Psoas muscle (tissue), 8 donors: ENCODE data around the gene PHF11. TPM values are rescaled to one million over a fixed set of nuclear protein-coding genes. Genes with fewer than 3 reads are reported as not detected.
A peak's percentile ranks its signal among the peaks of the same experiment; 100 is the strongest.

Experiments used
- ATAC-seq, 4 donors: fragments of 200-7000 bp; cut with Tn5 transposase; one replicate each; pipeline ENCODE4 v1.9.1; 2020; ENCODE audit warnings: moderate library complexity in 3 of 4, mild to moderate bottlenecking in 2 of 4
- DNase-seq, 2 donors: peaks; one replicate each; pipeline ENCODE4 v3.0.0-alpha.2; 2020
- H3K27ac ChIP-seq: fragments of 200-600 bp; one replicate; pipeline ENCODE4 v1.8.0; 2022
- H3K27me3 ChIP-seq, 3 donors: fragments of 200-600 bp in 1 of 3; one replicate each; pipeline versions ENCODE4 v1.6.1 to v1.8.0; 2013 to 2022; ENCODE audit warnings: low read length in 2 of 3, mild to moderate bottlenecking in 2 of 3, moderate library complexity in 1 of 3; ENCODE audit not compliant: insufficient read depth in 3 of 3
- H3K36me3 ChIP-seq, 2 donors: fragments of 200-600 bp in 1 of 2; one replicate each; pipeline versions ENCODE4 v1.6.1 to v1.8.0; 2013 to 2022; ENCODE audit warnings: low read depth in 1 of 2, mild to moderate bottlenecking in 1 of 2, moderate library complexity in 1 of 2; ENCODE audit not compliant: insufficient read depth in 1 of 2
- H3K4me1 ChIP-seq: fragments of 200-600 bp; one replicate; pipeline ENCODE4 v1.8.0; 2022
- H3K4me3 ChIP-seq: fragments of 200-600 bp; one replicate; pipeline ENCODE4 v1.8.0; 2022; ENCODE audit warnings: mild to moderate bottlenecking
- H3K9me3 ChIP-seq: fragments of 200-600 bp; one replicate; pipeline ENCODE4 v1.8.0; 2022
- WGBS, 3 donors: extraction: QIAGEN DNeasy Blood & Tissue Kit; methylation state at CpG; one replicate each; pipeline versions ENCODE4 v1.1.6 to v1.1.7; 2013; 5-methylcytosine and 5-hydroxymethylcytosine counted together
- intact Hi-C, 2 donors: fragments of 100-400 bp; cut with DNase I; formaldehyde crosslinking; loops; one replicate each; pipeline versions ENCODE4 v1.11.0 to v1.14.2; 2022
- polyA plus RNA-seq, 3 donors: library from polyadenylated mRNA; stranded (reverse); fragments of 200-250 nt; gene quantifications; one replicate each; pipeline ENCODE4 v1.2.3, GENCODE V29; 2013
- total RNA-seq, 4 donors: library from RNA; stranded (reverse); fragmentation: NEBNext Ultra II Directional in 2 of 4; extraction: Animal tissue kit (Norgen Biotek cat#: 25700) in 2 of 4; gene quantifications; one replicate each; pipeline versions ENCODE4 v1.2.1 to v1.2.4, GENCODE V29; 2021 to 2023
- TF ChIP-seq, protein P1 (sequence below): fragments of 200-600 bp; IDR thresholded peaks from one replicate; pipeline ENCODE4 v1.8.0; 2022; ENCODE audit warnings: antibody characterized with exemption
- donor health status: healthy with polysubstance abuse.
- donor health status: DM: no; HTN: no; CAD: no; lungs with moderate emphysema.
- donor health status: Bipolar disorder and iron deficiency.
- donor health status: healthy.
- donor health status: DM: yes; HTN: yes; CAD: no.
- donor health status: DM: no; HTN: no; CAD: no.
- donor health status: DM: no; HTN: no; CAD: no.
- donor health status: DM: yes; HTN: yes; CAD: no.

The PHF11 gene
- total and polyA plus RNA-seq, 7 donors, result 8.2 to 17.8 (median 10.7) TPM

DNA sequence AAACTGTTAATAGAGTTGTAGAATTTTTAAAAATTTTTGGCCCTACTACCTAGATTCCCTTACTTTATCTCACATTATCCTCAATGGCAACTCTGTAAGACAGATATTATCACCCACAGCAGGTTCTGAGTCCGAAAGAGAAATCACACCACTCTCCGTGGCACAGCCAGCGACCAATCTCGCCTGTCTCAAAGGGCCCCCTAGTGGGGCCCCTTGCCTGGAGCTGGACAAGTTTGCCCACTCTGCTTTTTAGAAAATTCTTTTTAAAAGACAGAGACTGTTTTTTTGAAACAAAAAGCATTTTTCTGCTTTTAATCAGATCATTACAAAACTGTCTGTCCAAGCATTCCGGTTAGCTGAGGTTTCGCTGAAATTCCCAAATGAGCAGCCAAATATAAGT, 21.7 kb downstream of the PHF11 start:
- TF ChIP-seq, protein P1, sequence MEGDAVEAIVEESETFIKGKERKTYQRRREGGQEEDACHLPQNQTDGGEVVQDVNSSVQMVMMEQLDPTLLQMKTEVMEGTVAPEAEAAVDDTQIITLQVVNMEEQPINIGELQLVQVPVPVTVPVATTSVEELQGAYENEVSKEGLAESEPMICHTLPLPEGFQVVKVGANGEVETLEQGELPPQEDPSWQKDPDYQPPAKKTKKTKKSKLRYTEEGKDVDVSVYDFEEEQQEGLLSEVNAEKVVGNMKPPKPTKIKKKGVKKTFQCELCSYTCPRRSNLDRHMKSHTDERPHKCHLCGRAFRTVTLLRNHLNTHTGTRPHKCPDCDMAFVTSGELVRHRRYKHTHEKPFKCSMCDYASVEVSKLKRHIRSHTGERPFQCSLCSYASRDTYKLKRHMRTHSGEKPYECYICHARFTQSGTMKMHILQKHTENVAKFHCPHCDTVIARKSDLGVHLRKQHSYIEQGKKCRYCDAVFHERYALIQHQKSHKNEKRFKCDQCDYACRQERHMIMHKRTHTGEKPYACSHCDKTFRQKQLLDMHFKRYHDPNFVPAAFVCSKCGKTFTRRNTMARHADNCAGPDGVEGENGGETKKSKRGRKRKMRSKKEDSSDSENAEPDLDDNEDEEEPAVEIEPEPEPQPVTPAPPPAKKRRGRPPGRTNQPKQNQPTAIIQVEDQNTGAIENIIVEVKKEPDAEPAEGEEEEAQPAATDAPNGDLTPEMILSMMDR, result no peak
- no peak for ATAC-seq
- WGBS, 3 donors, result 74 to 89% (median 74%) methylated on average over 6 of the region's 6 CpGs
- no peak for DNase-seq
- Histone ChIP-seq H3K36me3 (peaks cover under 1 to 73% of the 10 kb centered on the region in 2 donors), H3K4me1 (no peaks in the 10 kb centered on the region), H3K27me3 (no peaks in the 10 kb centered on the region), H3K9me3 (no peaks in the 10 kb centered on the region), H3K4me3 (no peak overlapping the region), H3K27ac (no peak overlapping the region)
- intact Hi-C loops, result no loop called here

GRCh38 chr13:49521224-49521623, 25.5 kb downstream of the PHF11 start:
- DNase-seq (no peak), ATAC-seq (no peak)

GRCh38 chr13:49524740-49525501, 29.2 kb downstream of the PHF11 start:
- Histone ChIP-seq H3K4me1 (no peaks in the 10 kb centered on the region), H3K27ac (no peak overlapping the region), H3K9me3 (no peaks in the 10 kb centered on the region), H3K27me3 (no peaks in the 10 kb centered on the region), H3K4me3 (no peak overlapping the region), H3K36me3 (peaks cover 0 to 74% of the 10 kb centered on the region in 2 donors)
- WGBS, 3 donors, result 66 to 84% (median 68%) methylated on average over 5 of the region's 5 CpGs
- intact Hi-C loops, result no loop called here
- no peak for DNase-seq
- TF ChIP-seq, protein P1, result no peak
- no peak for ATAC-seq

More at GRCh38 chr13:49521224-49521623, 25.5 kb downstream of the PHF11 start:
- TF ChIP-seq, protein P1, result no peak
- H3K9me3 ChIP-seq, result no peaks in the 10 kb centered on the region
- 58 to 65% (median 61%) methylated on average over 4 of the region's 4 CpGs for WGBS, 3 donors
- no peak overlapping the region for H3K4me3 ChIP-seq
- peaks cover 0 to 71% of the 10 kb centered on the region in 2 donors for H3K36me3 ChIP-seq
- H3K27me3 ChIP-seq, result no peaks in the 10 kb centered on the region
- intact Hi-C loops, result no loop called here
- no peaks in the 10 kb centered on the region for H3K4me1 ChIP-seq
- H3K27ac ChIP-seq, result no peak overlapping the region

GRCh38 chr13:49527123-49527522, 31.4 kb downstream of the PHF11 start:
- H3K27me3 ChIP-seq, result no peaks in the 10 kb centered on the region
- intact Hi-C loops, result no loop called here
- WGBS, 3 donors, result 52 to 68% (median 65%) methylated on average over 2 of the region's 2 CpGs
- H3K27ac ChIP-seq, result no peak overlapping the region
- H3K9me3 ChIP-seq, result no peaks in the 10 kb centered on the region
- peaks cover 0 to 53% of the 10 kb centered on the region in 2 donors for H3K36me3 ChIP-seq
- TF ChIP-seq, protein P1, result no peak
- DNase-seq (no peak), ATAC-seq (peak in 1 of 4 donors; percentile 46)
- H3K4me1 ChIP-seq, result no peaks in the 10 kb centered on the region
- no peak overlapping the region for H3K4me3 ChIP-seq
